Retinal pigment epithelial cell (primary cell): ENCODE data around the gene EFCAB14.

Experiments used
- DNase-seq: peaks from one replicate; pipeline ENCODE4 v3.0.0-alpha.2; 2010; ENCODE audit warnings: low read depth
- H3K4me3 ChIP-seq: 2 replicates; pipeline ENCODE4 v1.5.1; 2011; ENCODE audit warnings: mild to moderate bottlenecking, low read length, control low read depth, moderate library complexity
- TF ChIP-seq, protein P1 (sequence below): conservative IDR thresholded peaks from 2 replicates; pipeline ENCODE4 v1.5.1; 2011; ENCODE audit warnings: low read depth, low read length, control low read depth, inconsistent platforms

Gene EFCAB14

DNA sequence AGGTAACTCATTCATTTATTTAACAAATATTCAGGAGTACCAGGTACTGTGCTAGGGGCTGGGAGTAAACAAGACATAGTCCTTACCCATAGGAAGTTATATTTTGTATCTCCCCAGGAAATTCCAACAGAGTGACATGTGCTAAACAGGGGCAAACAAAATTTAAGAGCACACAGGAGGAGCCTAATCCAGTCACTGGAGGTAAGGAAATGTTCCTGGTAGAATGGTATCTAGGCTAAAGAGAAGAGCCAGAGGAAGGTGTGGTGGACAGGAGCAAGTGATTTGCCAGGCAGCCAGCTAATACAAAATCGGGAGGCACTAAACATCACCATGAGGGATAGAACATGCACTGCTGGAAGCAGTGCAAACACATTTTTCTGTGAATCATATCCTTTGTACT, 36.9 kb downstream of the EFCAB14 start:
- DNase-seq = no peak
- no peak overlapping the region for H3K4me3 ChIP-seq
- TF ChIP-seq, protein P1, sequence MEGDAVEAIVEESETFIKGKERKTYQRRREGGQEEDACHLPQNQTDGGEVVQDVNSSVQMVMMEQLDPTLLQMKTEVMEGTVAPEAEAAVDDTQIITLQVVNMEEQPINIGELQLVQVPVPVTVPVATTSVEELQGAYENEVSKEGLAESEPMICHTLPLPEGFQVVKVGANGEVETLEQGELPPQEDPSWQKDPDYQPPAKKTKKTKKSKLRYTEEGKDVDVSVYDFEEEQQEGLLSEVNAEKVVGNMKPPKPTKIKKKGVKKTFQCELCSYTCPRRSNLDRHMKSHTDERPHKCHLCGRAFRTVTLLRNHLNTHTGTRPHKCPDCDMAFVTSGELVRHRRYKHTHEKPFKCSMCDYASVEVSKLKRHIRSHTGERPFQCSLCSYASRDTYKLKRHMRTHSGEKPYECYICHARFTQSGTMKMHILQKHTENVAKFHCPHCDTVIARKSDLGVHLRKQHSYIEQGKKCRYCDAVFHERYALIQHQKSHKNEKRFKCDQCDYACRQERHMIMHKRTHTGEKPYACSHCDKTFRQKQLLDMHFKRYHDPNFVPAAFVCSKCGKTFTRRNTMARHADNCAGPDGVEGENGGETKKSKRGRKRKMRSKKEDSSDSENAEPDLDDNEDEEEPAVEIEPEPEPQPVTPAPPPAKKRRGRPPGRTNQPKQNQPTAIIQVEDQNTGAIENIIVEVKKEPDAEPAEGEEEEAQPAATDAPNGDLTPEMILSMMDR = no peak

DNA sequence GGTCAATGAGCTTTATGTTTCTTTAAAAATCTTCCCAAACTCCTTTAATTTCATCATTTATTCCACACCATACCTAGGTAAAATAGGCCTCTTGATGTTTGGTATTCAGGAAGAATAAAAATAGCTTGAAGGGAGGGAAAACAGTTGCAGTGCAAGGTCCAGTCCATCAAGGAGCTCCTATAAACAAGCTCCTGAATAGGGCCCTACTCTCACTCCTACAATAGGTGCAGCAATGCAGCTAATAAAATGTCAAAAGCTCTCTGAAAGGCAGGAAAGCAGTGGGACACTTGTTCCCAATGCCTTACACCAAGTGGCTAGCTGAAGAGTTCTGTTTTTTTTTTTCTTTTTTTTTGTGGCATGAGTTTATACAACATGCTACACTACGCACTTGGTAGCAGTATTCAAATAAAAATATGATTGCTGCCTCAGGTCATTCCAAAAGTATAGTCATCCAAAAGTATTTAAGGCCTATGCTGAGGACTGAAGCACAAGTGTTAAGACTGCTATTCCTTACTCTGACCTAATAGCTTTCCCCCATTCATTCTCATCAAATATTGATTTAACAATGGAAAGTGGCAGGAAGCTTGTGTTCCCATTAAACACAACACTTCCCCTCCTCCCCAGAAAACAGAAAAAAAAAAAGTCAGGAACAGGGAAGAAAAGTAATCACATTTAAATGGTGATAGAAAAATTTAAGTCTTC, 37.4 kb downstream of the EFCAB14 start:
- DNase-seq = no peak
- no peak overlapping the region for H3K4me3 ChIP-seq
- TF ChIP-seq, protein P1 = no peak

DNA sequence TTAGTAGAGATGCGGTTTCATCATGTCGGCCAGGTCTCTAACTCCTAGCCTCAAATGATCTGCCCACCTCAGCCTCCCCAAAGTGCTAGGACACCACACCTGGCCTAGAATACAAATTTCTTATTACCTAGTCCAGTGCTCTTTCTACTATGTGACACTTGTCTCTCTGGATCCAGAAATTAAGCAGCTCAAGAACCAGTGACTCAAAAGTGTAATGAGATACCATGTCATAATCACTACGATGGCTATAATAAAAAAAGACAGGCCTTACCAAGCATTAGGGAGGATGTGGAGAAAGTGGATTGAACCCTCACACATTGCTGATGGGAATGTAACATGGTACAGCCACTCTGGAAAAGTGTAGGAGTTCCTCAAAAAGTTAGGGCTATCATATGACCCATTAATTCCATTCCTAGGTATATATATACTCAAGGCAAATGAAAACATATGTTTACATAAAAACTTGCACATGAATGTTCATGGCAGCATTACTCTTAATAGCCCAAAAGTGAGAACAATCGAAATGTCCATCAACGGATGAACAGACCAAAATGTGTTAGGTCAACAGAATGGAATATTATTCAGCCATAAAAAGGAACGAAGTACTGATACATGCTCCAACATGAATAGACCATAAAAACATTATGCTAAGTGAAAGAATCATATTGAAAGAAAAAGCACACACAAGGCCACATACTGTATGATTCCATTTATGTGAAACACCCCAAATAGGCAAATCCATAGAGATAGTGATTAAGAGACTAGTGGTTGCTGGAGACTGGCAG, 38.9 kb downstream of the EFCAB14 start:
- no peak for DNase-seq
- TF ChIP-seq, protein P1 = no peak
- H3K4me3 ChIP-seq = no peak overlapping the region

DNA sequence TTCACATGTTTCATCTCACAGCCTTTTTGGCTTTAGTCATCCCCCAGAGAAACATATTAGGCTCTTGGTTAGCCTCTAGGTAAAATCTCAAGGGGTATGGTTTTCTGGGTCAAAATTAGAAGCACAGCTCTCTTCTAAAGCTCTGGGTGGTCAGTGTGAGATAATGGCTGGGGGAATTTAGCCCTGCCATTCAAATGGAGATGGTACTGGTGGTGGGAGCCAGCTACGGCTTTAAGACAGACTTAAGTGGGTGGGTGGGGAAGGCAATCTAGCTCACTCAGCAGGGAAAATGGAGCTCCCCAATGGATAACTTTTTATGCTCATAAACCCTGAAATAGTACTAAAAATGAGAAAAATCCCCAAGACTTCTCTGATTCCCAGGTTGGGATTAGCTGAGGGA, 41.6 kb downstream of the EFCAB14 start:
- no peak for DNase-seq
- H3K4me3 ChIP-seq = no peak overlapping the region
- TF ChIP-seq, protein P1 = no peak

DNA sequence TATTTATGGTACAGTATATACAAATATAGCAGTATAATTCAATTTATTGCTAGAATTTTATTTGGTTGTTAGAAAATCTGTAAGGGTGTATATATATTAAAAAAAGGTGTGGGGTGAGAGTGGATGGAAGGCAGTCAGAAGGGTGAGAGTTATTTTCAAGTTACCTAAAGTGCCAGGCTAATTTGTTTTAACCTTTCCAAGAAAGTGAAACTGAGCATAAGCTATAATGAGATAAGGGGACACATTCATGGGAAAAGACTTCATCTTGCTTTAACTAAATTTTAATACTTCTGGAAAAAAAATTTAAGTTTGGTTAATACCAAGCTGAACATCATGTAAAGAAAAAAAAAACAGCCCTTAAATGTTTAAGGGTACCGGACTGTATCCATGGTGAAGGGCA, 42.4 kb downstream of the EFCAB14 start:
- no peak overlapping the region for H3K4me3 ChIP-seq
- TF ChIP-seq, protein P1 = no peak
- DNase-seq = no peak

DNA sequence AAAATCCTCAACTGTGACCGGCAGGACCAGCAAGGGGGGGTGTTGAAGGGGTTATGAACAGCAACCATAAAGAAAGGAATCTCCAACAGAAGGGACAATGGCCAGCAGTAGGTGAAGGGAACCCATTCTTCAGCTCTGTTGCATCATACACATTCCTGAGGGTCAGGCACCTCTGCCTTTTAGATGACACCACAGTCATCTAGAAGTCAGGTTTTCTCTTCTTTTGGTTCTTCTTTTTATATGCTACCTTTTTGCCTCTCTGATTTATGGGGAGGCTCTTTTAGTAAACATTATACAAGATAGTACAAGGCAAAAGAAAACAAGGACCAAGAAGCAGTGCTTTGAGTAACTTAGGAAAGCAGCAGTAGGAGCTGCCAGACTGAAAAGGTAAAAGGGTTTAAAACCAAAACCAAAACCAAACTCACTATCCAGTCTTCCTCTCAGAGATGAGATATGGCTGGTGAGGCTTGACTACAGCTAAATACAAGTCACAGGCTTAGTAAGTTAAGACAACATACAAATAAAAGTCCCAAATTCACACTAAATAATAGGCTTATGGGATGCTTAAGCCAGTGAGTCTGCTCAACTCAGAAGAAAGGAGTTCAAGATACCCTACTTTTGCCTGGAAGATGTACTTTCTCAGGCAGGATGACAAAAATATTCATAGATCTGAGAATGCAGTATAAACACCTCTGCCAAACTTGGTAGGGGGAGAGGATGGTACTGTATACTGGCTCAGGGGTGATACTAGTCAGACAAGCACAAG, 43.2 kb downstream of the EFCAB14 start:
- H3K4me3 ChIP-seq = no peak overlapping the region
- TF ChIP-seq, protein P1 = no peak
- no peak for DNase-seq
